Superior temporal gyrus (tissue), 1 donor: Measurements from ENCODE around the gene IZUMO4.
A peak's percentile ranks its signal among the peaks of the same experiment; 100 is the strongest.
"Not testable (repeated sequence)": the region's sequence is repeated elsewhere in the genome, so short reads cannot be mapped to it uniquely, and the experiment has no call there.

Source experiments
- DNase-seq: peaks from one replicate; pipeline ENCODE4 v3.0.0-alpha.2; 2016; ENCODE audit errors: extremely low spot score

IZUMO4 gene

GRCh38 chr19:2123682-2124387, 27.1 kb downstream of the IZUMO4 start:
- DNase-seq: no peak

- DNase-seq: no peak
Observed at GRCh38 chr19:2126879-2127518, 30.3 kb downstream of the IZUMO4 start.

DNA sequence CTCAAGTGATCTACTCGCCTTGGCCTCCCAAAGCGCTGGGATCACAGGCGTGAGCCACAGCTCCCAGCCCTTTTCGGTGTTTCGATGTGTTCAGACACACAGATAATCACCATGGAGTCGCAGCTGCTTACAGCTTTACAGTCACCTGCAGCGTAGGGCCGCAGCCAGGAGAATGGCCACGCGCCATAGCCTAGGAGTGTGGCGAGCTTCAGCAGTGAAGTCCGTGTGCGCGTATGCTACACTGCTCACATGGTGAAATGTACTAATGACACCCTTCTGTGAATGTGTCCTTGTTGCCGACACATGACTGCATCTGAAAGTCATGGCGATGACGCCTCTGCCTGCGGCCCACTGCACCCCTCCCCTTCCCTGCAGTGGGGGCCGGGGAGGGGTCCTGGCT, 31.0 kb downstream of the IZUMO4 start:
- DNase-seq: no peak

DNA sequence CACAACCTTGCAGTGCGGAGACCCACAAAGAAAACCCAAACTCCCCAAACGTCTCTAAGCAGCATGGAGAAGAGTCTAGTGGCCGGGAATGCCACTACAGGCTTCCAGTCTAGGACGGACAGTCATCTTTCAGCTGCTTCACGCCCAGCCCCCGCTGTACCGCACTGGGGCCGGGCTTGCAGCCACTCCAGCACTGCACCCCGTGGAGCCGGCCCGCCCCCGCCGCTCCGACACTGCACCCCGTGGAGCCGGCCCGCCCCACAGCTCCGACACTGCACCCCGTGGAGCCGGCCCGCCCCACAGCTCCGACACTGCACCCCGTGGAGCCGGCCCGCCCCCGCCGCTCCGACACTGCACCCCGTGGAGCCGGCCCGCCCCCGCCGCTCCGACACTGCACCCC, 31.5 kb downstream of the IZUMO4 start:
- not testable (repeated sequence) for DNase-seq

DNA sequence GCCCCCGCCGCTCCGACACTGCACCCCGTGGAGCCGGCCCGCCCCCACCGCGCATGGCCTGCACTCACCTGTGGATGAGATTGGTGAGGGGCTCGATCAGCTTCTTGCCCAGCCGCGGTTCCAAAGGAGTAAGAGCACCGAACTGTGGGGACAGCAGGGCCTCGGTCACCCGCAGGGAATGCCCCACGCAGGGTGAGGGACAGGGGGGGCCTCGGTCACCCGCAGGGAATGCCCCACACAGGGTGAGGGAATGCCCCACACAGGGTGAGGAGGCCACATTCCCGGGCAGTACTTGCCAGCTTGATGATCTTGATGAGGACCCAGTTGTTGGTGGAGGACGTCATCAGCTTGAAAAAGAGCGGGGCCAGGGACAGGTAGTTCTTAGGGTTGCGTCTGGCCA, 32.3 kb downstream of the IZUMO4 start:
- DNase-seq: no peak

GRCh38 chr19:2129486-2129885, 32.8 kb downstream of the IZUMO4 start:
- no peak for DNase-seq

GRCh38 chr19:2129892-2130770, 33.4 kb downstream of the IZUMO4 start:
- no peak for DNase-seq

- not testable (repeated sequence) for DNase-seq
Observed at GRCh38 chr19:2131012-2131975, 34.6 kb downstream of the IZUMO4 start.

GRCh38 chr19:2132191-2132590, 35.5 kb downstream of the IZUMO4 start:
- DNase-seq: no peak

DNA sequence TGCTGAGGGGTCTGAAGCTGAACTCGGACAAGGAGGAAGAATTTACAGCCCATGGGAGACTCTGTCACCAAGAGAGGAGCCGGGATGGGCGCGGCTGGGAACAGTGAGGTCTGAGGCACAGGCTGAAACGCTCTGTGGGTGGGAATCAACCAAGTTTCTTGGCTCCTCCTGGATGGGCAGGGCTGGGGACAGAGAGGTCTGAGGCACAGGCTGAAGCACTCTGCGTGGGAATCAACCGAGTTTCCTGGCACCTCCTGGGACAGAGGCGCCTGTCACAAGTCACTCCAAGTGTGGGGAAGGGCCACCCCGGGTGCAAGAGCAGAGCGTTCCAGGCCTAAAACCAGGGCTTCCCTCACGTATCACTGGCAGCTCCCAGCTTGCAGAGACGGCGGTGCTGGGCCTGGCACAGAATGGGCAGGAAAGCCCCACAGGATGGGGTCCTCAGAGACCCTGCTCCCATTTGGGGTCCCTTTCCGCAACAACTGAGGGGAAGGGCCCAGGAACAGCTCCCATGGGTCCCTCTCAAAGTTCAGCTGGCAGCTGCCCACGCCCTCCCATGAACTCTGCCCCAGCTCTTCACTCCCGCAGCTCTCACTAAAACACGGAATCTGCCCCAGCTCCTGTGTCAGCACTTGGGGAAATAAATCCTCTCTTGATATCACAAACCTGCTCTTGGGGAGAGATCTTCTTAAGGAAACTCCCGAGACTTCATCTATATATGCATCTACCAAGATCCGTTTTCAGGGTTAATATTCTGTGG, 36.2 kb downstream of the IZUMO4 start:
- no peak for DNase-seq

DNA sequence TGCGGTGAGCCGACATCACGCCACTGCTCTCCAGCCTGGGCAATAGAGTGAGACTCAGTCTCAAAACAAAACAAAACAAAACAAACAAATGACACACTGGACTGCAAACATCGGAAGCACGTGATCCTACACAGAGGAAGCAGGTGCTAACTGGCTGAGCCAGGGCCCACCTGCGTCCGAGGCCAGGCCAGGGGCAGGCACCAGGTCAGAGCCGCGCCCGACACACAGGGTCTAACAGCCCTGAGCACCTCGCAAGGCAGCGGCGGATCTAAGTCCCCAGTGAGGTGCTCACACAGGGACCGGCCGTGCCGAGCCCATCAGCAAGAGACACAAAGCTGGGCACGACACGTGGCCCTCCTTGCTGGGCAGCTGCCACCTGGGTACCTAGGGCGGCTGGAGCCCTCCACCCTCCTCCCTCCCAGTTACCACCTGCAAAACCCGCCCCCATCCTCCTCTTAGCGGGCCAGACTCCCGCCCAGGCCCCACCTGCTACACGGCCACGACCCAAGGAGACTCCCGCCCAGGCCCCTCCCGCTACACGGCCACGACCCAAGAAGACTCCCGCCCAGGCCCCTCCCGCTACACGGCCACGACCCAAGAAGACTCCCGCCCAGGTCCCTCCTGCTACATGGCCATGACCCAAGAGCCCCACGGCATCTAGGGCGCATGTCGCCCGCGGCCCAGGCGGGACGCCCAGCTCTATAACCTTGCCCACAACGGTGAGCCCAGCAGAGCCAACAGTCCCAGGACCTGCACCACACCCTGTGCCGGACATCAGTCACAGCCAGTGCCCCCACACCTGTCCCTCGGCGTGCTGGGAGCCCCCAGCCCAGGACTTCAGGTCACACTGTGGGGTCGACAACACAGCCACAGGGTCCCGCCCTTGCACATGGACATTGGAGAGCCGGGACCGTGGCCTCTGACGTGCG, 39.0 kb downstream of the IZUMO4 start:
- no peak for DNase-seq

DNA sequence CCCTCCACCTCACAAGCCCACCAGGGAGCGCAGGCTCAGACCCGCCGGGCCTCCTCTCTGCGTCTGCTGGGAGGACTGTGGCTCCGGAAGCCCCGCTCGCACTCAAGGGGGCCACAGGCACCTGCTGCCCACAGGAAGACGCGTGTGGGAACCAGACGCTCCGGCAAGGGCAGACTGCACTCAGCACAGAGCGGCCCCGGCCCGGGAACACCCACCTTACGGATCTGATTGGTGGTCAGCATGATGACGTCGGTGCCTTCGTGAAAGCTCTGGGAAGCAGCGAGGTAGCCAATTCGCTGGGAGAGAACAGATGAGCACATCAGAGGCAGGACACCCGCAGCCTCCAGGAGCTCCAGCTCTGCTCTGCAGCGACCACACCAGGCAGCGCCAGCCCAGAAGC, 40.1 kb downstream of the IZUMO4 start:
- no peak for DNase-seq

- DNase-seq: no peak
Observed at GRCh38 chr19:2138061-2138728, 41.5 kb downstream of the IZUMO4 start.

- DNase-seq: no peak
Observed at GRCh38 chr19:2139385-2140137, 42.8 kb downstream of the IZUMO4 start.

GRCh38 chr19:2140138-2140569, 43.4 kb downstream of the IZUMO4 start:
- no peak for DNase-seq

- no peak for DNase-seq
Observed at GRCh38 chr19:2142173-2142829, 45.6 kb downstream of the IZUMO4 start.

DNA sequence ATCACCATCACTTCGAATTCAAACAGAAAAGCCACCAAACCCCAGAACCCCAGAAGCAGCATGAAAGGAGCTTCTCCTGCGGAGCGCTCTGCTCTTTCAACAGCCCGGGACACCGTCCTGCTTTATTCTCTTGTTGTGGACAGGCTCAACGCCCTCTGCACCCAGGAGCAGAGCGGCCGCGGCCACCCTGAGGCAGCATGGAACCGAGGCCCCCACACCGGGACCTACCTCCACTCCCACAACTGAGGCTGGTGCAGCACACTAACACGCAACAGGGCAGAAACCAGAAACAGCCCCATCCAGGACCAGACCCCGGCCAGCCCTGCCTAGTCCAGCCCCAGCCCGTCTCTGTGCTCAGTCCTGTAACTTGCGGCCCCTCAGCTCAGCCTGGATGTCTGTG, 47.5 kb downstream of the IZUMO4 start:
- no peak for DNase-seq

DNA sequence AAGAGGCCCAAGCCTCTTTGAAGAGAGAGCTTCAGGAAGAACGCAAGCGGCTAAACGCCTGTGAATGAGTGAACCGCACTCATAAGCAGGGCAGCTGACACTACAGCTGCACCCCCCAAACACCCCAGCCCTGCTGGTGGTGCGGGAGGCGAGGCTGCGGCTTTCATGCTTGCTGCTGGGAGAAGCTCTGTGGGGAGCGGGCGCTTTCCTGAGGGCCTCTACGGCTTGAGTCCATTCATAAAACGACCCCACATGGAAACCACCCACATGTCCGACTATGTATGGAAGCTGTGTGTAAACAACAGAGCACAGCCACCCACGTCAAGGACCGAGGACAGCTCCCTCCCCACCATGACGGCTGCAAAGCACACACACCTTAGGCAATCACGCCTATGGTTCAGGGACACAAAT, 49.1 kb downstream of the IZUMO4 start:
- peak; percentile 14 for DNase-seq
